HCT116 (cell line): ENCODE data around the gene RGS8. TPM values are rescaled to one million over a fixed set of nuclear protein-coding genes. Genes with fewer than 3 reads are reported as not detected.

ENCODE experiments used
- total RNA-seq: library from RNA; stranded (reverse); gene quantifications from one replicate; pipeline ENCODE4 v1.2.1, GENCODE V29; 2021; ENCODE audit not compliant: unreplicated experiment

Gene RGS8
- total RNA-seq, 1 experiment from 2014 or later = not detected

Other genes starting within 250 kb of the RGS8 start
- not detected for gene RGSL1, start 234.4 kb downstream of the RGS8 start, total RNA-seq
- 2.9 TPM for gene RNASEL, start 95.3 kb downstream of the RGS8 start, total RNA-seq
- gene RGS16, start 80.2 kb downstream of the RGS8 start, total RNA-seq = 6.5 TPM
- 0.39 TPM for gene NPL, start 105.2 kb upstream of the RGS8 start, total RNA-seq
- gene DHX9, start 154.8 kb upstream of the RGS8 start, total RNA-seq = 220 TPM